Activated CD8-positive, alpha-beta memory T cell treated with anti-CD3 and anti-CD28 coated beads for 1 hour (primary cell): ENCODE measurements around the gene SENP8.
A peak's percentile ranks its signal among the peaks of the same experiment; 100 is the strongest.

ENCODE experiments used
- DNase-seq, 2 donors: peaks; one replicate each; pipeline ENCODE4 v3.0.0-alpha.2; 2020; ENCODE audit warnings: low read depth in 1 of 2; ENCODE audit errors: extremely low read depth in 1 of 2

SENP8 gene

GRCh38 chr15:72112805-72113204 lies 5.4 kb upstream of the SENP8 start:
- DNase-seq: no peak

DNA sequence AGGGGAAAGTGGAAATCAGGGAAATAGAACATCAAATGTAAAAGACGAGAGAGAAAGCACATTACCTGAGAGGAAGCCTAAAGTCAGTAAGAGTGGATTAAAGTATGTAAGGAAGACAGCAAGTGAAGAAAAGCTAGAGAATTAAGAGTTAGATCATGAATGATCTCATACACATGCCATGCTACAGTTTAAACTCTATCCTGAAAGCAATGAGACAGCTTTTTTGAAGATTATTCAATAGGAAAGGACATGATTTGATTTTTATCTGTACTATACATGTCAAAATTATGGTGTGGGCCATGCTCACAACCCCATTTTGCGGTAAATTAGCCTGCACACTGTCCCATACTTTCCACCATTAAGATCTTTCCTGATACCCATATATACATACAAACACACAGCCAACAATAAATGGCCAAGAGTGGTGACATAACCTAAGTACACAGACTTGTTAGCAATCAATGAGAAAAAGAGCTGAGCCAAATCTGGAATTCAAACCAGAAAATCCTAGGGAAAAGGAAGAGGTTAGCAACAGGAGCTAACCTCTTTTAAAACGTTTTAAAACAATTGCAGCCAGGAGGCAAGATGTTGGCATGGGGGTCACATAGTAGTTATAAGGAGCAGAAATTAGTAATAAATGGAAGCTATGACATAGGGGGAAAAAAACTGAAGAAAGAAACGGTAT lies 4.7 kb upstream of the SENP8 start:
- no peak for DNase-seq

GRCh38 chr15:72116731-72117485 lies 1.3 kb upstream of the SENP8 start:
- peak in 1 of 2 donors; percentile 7 for DNase-seq

DNA sequence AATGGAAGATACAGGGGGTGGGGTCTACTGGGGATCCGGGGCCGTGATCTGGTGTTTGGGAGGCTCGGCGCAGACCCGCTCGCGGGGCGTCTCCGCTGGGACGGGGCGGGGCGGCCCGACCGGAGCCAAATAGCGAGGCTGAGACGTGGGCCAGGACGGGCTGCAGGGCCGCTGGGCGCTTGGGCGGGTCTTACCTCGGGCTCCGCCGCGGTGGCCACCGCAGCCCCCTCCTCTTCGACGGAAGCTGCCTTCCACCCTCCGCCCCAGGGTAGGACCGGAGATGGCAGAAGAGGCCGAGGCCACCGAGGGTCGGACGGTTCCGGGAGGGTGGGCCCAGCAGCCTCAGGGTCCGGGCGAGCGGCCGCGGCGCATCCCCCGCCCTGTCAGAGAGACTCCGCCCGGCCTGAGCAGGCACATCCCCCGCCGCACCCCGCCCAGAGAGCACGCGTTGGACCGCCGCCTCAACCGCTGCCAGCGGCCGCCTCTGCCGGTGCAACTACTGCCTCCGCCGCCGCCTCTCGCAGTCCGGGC lies 652 bp upstream of the SENP8 start:
- peak; percentile 31 to 46 for DNase-seq

DNA sequence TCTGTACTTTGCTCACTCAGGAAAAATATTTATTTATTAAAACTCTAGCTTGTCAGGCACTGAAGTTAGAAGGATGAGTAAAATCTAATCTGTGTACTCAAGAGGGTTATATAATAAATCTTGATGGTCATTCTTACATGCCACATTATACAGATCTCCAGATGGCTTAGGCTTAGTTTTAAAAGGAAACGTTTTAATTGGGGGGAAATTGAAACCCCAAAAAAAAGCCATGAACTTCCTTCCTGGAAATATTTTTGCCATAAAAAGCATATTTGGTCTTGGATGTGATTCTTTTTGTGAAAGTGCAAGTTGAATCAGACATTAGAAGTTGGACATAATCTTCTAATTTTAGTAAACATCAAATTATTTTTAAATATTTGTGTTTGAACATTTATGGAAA lies 6.0 kb downstream of the SENP8 start:
- DNase-seq: no peak

DNA sequence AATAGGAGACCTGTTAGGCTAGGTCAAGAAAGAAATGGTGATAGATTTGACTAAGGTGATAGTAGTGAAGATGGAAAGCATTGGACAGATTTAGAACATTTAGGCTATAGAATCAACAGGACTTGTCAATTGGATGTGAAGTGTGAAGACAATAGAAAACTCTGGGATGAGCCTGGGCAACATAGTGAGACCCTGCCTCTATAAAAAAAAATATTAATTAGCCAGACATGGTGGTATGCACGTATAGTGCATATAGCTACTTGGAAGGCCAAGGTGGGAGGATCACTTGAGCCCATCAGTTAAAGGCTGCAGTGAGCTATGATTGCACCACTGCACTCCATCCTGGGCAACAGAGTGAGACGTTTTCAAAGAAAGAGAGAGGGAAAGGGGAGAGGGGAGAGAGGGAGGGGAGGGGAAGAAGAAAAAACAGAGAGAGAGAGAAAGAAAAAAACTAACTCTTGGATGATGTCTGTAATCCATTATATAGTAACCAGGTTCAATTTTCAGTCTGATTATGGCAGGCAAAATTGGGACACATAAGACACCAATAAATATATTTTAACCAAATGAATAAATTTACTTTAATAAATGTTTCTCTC lies 9.6 kb downstream of the SENP8 start:
- DNase-seq: no peak

GRCh38 chr15:72128359-72128758 lies 10.2 kb downstream of the SENP8 start:
- no peak for DNase-seq

GRCh38 chr15:72130272-72130671 lies 12.1 kb downstream of the SENP8 start:
- DNase-seq: no peak

- no peak for DNase-seq
Measured at GRCh38 chr15:72131922-72132321, 13.7 kb downstream of the SENP8 start.

- no peak for DNase-seq
Measured at GRCh38 chr15:72133211-72133610, 15.0 kb downstream of the SENP8 start.

- DNase-seq: no peak
Measured at GRCh38 chr15:72135719-72136118, 17.5 kb downstream of the SENP8 start.

DNA sequence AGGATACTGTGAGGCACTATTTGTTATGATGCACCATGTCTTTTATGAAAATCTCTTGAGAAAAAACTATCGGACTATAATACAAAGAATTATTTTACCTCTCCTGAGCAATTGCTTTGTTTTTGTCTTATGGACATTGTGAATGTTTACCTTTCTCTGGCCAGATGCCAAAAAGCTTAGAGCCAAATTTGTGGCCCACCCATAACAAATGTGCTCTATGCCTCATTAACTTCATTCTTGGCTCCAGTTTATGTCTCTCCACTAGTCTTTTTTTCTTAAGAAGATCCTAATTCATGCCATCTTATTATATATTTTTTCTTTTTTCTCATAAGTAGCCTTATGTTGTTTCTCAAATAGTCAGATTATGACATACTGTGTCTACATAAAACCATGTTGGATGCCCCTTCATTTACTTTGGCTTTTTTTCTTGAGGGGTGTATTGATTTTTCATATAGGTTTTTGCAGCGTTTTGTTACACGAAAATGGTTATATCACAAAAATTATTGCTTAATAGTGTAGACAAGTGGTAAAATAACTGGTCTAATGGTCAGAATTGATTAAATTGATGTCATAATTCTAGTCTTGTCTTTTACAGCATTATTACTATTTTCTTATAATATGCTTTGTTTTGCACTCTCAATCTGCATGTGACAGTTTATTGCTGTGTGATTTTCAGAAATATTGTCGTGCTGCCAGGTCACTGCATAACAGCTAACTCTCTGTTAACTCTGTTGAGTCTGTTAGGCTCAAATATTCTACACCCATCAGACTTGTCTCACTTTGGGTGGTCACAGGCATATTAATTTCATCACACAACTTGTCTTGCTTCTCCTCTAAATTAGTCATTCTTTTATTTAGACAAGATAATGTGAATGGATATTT lies 18.2 kb downstream of the SENP8 start:
- DNase-seq: no peak

GRCh38 chr15:72139667-72140066 lies 21.5 kb downstream of the SENP8 start:
- DNase-seq: no peak

DNA sequence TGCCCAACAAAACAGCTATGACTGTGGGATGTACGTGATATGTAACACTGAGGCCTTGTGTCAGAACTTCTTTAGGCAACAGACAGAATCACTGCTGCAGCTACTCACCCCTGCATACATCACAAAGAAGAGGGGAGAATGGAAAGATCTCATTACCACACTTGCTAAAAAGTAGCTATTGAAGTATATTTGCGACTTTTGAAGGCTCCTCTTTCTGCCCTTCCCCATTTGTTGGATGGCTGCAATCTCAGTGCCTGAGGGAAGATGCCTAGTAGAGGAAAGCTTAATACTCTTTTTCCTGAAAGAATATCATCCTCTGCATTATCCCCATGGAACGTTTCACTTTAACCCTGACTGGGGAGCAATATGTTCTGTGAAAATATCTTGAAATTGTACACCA lies 21.9 kb downstream of the SENP8 start:
- DNase-seq: no peak

DNA sequence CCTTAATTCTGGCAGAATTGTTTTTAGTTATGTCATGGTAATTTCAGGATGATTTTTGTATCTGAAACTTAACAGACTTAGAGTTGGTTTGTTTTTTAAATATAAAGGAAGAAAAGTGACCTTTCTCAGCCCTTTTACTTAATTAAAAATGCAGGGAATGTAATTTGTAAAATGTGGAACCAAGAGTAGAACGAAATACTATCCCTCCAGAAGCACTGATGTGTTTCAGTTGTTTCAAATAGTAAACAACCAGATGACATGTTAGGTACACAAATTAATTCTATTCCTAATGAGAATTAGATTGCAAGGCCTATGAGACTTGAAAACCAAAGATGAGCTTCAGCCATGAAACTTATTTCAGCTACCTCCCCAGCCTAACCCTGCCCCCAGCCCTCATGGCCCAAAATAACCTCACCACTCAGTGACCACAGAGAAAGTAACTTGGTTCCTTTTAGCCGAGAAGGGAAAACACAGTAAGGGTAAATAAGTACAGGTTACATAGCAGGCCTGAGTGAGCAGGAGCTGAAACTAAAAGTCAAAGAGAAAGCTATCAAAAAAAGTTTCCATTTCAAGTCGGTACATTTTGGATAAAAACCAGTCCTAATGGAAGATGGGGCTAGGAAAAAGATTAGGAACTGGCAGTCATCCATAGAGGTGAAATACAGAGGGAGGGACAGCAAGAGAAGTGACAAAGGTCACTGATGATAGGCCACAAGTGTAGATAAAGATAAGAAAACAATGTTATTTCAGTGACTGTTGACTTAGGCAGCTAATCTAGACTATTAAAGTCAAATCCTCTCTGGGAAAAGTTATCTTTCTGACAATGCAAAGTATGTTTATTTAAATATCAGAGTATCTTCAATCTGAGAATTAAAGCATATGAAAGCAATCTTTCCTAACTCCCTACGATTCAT lies 23.2 kb downstream of the SENP8 start:
- DNase-seq: no peak

DNA sequence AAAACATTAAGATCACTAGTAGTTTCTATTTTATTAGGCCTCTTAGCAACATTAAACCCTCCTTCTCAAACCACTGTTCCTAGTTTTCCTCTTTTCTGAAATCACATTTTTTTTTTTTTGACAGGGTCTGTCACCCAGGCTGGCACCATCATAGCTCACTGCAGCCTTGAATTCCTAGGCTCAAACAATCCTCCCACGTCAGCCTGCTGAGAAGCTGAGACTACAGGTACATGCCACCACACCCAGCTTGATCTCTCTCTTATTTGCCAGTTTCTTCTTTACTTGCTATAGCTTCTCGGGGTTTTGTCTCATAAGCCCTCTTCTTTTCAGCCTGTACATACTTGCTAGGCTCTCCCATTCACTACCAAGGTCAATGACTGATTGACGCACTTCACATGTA lies 28.0 kb downstream of the SENP8 start:
- DNase-seq: no peak

GRCh38 chr15:72146934-72147333 lies 28.7 kb downstream of the SENP8 start:
- no peak for DNase-seq

GRCh38 chr15:72147418-72147817 lies 29.2 kb downstream of the SENP8 start:
- no peak for DNase-seq

GRCh38 chr15:72153269-72154000 lies 35.2 kb downstream of the SENP8 start:
- DNase-seq: no peak
